Tibial nerve (tissue), 4 donors: Measurements from ENCODE around the gene TTC17. TPM values are rescaled to one million over a fixed set of nuclear protein-coding genes. Genes with fewer than 3 reads are reported as not detected.
"Not testable (repeated sequence)": the region's sequence is repeated elsewhere in the genome, so short reads cannot be mapped to it uniquely, and the experiment has no call there.

ENCODE experiments used
- DNase-seq, 2 donors: peaks; one replicate each; pipeline ENCODE4 v3.0.0-alpha.2; 2019; ENCODE audit warnings: low spot score in 2 of 2
- H3K27ac ChIP-seq, 4 donors: fragments of 200-600 bp; sonication (generic) in 3 of 4; one replicate each; pipeline ENCODE4 v1.5.1; 2017 to 2019; ENCODE audit warnings: mild to moderate bottlenecking in 1 of 4
- H3K27me3 ChIP-seq, 2 donors: fragments of 200-600 bp; sonication (generic) in 1 of 2; one replicate each; pipeline versions ENCODE4 v1.5.1 to v1.6.0; 2017 to 2019
- H3K36me3 ChIP-seq, 3 donors: fragments of 200-600 bp; sonication (generic); one replicate each; pipeline ENCODE4 v1.5.1; 2018 to 2019
- H3K4me1 ChIP-seq, 4 donors: fragments of 200-600 bp; sonication (generic) in 3 of 4; one replicate each; pipeline ENCODE4 v1.5.1; 2017 to 2019
- H3K4me3 ChIP-seq, 4 donors: fragments of 200-600 bp; sonication (generic) in 3 of 4; one replicate each; pipeline ENCODE4 v1.5.1; 2017 to 2019; ENCODE audit warnings: mild to moderate bottlenecking in 1 of 4, moderate library complexity in 1 of 4
- H3K9me3 ChIP-seq, 4 donors: fragments of 200-600 bp; sonication (generic) in 3 of 4; one replicate each; pipeline ENCODE4 v1.5.1; 2017 to 2019
- CTCF ChIP-seq, 5 experiments: fragments of 200-600 bp in 3 of 5; fragments of 450-650 bp in 2 of 5; sonication (generic) in 3 of 5; IDR thresholded peaks; one replicate each; pipeline ENCODE4 v1.5.1; 2016 to 2019; ENCODE audit warnings: antibody characterized with exemption in 5 of 5, mild to moderate bottlenecking in 3 of 5, moderate library complexity in 2 of 5
- EP300 ChIP-seq, 2 donors: sonication (generic); formaldehyde crosslinking; IDR thresholded peaks; one replicate each; pipeline ENCODE4 v1.6.1; 2017; ENCODE audit warnings: antibody characterized with exemption in 2 of 2, mild to moderate bottlenecking in 1 of 2
- POLR2A ChIP-seq, 2 donors: fragments of 450-650 bp; IDR thresholded peaks; one replicate each; pipeline ENCODE4 v1.6.1; 2017; ENCODE audit warnings: antibody characterized with exemption in 2 of 2, mild to moderate bottlenecking in 2 of 2, moderate library complexity in 2 of 2
- WGBS, 2 donors: methylation state at CpG; one replicate each; pipeline ENCODE4 v1.1.5; 2018; 5-methylcytosine and 5-hydroxymethylcytosine counted together
- total RNA-seq, 4 donors: library from RNA; depleted of rRNA; stranded (reverse); fragments of >200 nt; gene quantifications; one replicate each; pipeline ENCODE4 v1.1.0, GENCODE V29; 2016

TTC17 gene
- total RNA-seq, 4 donors from 2014 or later, result 117 to 128 (median 123) TPM

- Histone ChIP-seq H3K4me3 (no peak overlapping the region), H3K27me3 (no peaks in the 10 kb centered on the region), H3K4me1 (no peaks in the 10 kb centered on the region), H3K27ac (no peak overlapping the region), H3K36me3 (peaks cover 0 to 56% (median 8%) of the 10 kb centered on the region in 3 donors), H3K9me3 (no peaks in the 10 kb centered on the region)
- DNase-seq, result no peak
- 91 to 94% methylated on average over 2 of the region's 2 CpGs for WGBS, 2 donors
- TF ChIP-seq POLR2A (IDR thresholded peaks at IDR 0.05) (no peak), CTCF (IDR thresholded peaks at IDR 0.05) (no peak), EP300 (IDR thresholded peaks at IDR 0.05) (no peak)
Observed at GRCh38 chr11:43418197-43418596, 59.5 kb downstream of the TTC17 start.

- DNase-seq, result no peak
- Histone ChIP-seq H3K27ac (no peak overlapping the region), H3K4me1 (no peaks in the 10 kb centered on the region), H3K27me3 (no peaks in the 10 kb centered on the region), H3K9me3 (no peaks in the 10 kb centered on the region), H3K4me3 (no peak overlapping the region), H3K36me3 (peaks cover 0 to 50% (median 8%) of the 10 kb centered on the region in 3 donors)
- no peak for TF ChIP-seq EP300 (IDR thresholded peaks at IDR 0.05)
- no peak for TF ChIP-seq POLR2A (IDR thresholded peaks at IDR 0.05)
- TF ChIP-seq CTCF (IDR thresholded peaks at IDR 0.05), result peak in 4 of 5 experiments; percentile 31 to 52 (median 44)
Observed at GRCh38 chr11:43419460-43419859, 60.7 kb downstream of the TTC17 start.

GRCh38 chr11:43427971-43428370 lies 69.3 kb downstream of the TTC17 start:
- Histone ChIP-seq H3K36me3 (peaks cover 0 to 55% (median 0%) of the 10 kb centered on the region in 3 donors), H3K9me3 (no peaks in the 10 kb centered on the region), H3K4me1 (no peaks in the 10 kb centered on the region), H3K27me3 (no peaks in the 10 kb centered on the region), H3K4me3 (no peak overlapping the region), H3K27ac (no peak overlapping the region)
- no peak for DNase-seq
- WGBS, 2 donors, result 66 to 75% methylated on average over 1 of the region's 1 CpG
- TF ChIP-seq EP300 (IDR thresholded peaks at IDR 0.05), result no peak
- no peak for TF ChIP-seq CTCF (IDR thresholded peaks at IDR 0.05)
- no peak for TF ChIP-seq POLR2A (IDR thresholded peaks at IDR 0.05)

GRCh38 chr11:43430916-43431315 lies 72.2 kb downstream of the TTC17 start:
- not testable (repeated sequence) for H3K4me3 ChIP-seq, H3K27me3 ChIP-seq, H3K9me3 ChIP-seq, H3K27ac ChIP-seq, DNase-seq, H3K4me1 ChIP-seq
- H3K36me3 ChIP-seq, result peaks cover 0 to 51% (median 0%) of the 10 kb centered on the region in 3 donors
- 91 to 93% methylated on average over 1 of the region's 1 CpG for WGBS, 2 donors

GRCh38 chr11:43434893-43435292 lies 76.2 kb downstream of the TTC17 start:
- no peak overlapping the region for H3K4me3 ChIP-seq
- no peak overlapping the region for H3K27ac ChIP-seq
- DNase-seq, result no peak
- H3K4me1 ChIP-seq, result no peaks in the 10 kb centered on the region
- TF ChIP-seq POLR2A (IDR thresholded peaks at IDR 0.05) (no peak), EP300 (IDR thresholded peaks at IDR 0.05) (no peak), CTCF (IDR thresholded peaks at IDR 0.05) (no peak)
- H3K27me3 ChIP-seq, result no peaks in the 10 kb centered on the region
- H3K36me3 ChIP-seq, result peaks cover 0 to 69% (median 7%) of the 10 kb centered on the region in 3 donors
- 98 to 100% methylated on average over 1 of the region's 1 CpG for WGBS, 2 donors
- H3K9me3 ChIP-seq, result no peaks in the 10 kb centered on the region

- no peak overlapping the region for H3K27ac ChIP-seq
- no peak for TF ChIP-seq CTCF (IDR thresholded peaks at IDR 0.05)
- TF ChIP-seq POLR2A (IDR thresholded peaks at IDR 0.05), result no peak
- TF ChIP-seq EP300 (IDR thresholded peaks at IDR 0.05), result no peak
- no peaks in the 10 kb centered on the region for H3K27me3 ChIP-seq
- peaks cover 0 to 95% (median 7%) of the 10 kb centered on the region in 3 donors for H3K36me3 ChIP-seq
- no peaks in the 10 kb centered on the region for H3K4me1 ChIP-seq
- no peak for DNase-seq
- no peak overlapping the region for H3K4me3 ChIP-seq
- H3K9me3 ChIP-seq, result no peaks in the 10 kb centered on the region
- 92 to 93% methylated on average over 2 of the region's 2 CpGs for WGBS, 2 donors
Observed at GRCh38 chr11:43440486-43440885, 81.8 kb downstream of the TTC17 start.
